WI38 (cell line): ENCODE data around the gene TTC4.

Experiments
- H3K4me3 ChIP-seq: 2 replicates; pipeline ENCODE4 v1.5.1; 2011; ENCODE audit warnings: low read depth, mild to moderate bottlenecking, control low read depth, low read length
- CTCF ChIP-seq: IDR thresholded peaks from 2 replicates; pipeline ENCODE4 v1.5.1; 2012; ENCODE audit warnings: low read depth, mild to moderate bottlenecking, control low read depth, low read length

Gene TTC4

DNA sequence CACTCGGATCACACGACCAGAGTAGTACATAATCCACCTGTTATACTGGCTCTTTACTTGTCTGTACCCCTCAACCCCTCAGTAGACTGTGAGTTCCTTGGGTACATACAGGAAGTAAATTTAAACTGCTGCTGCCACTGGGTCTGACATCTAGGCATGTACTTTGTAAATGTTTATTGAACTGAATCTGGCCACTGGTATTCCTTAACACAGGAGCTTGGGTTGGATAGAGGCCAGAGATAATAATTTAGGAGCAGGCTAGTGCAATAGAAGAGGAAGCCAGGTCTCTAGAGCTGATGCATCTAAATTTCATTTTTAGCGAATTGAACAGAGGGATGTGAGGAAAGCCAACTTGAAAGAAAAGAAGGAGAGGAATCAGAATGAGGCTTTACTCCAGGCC is 12.4 kb downstream of the TTC4 start:
- TF ChIP-seq CTCF: no peak
- H3K4me3 ChIP-seq: no peak overlapping the region

- H3K4me3 ChIP-seq: no peak overlapping the region
- TF ChIP-seq CTCF: no peak
Measured at GRCh38 chr1:54736685-54737084, 21.0 kb downstream of the TTC4 start.

DNA sequence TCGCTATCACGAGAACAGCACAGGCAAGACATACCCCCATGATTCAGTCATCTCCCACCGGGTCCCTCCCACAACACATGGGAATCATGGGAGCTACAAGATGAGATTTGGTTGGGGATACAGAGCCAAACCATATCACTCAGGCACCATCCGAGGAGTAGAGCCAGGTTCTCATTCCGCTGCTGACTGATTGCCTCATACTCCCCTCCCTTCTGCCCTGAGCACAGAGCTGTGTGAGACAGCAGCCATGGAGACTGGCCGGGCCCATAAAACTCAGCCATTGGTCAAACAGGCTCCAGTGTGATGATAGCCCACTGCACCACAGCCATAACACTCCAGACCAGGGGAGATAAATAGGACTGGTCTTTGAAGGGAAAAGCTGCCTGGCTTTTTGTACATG is 22.6 kb downstream of the TTC4 start:
- H3K4me3 ChIP-seq: no peak overlapping the region
- no peak for TF ChIP-seq CTCF

DNA sequence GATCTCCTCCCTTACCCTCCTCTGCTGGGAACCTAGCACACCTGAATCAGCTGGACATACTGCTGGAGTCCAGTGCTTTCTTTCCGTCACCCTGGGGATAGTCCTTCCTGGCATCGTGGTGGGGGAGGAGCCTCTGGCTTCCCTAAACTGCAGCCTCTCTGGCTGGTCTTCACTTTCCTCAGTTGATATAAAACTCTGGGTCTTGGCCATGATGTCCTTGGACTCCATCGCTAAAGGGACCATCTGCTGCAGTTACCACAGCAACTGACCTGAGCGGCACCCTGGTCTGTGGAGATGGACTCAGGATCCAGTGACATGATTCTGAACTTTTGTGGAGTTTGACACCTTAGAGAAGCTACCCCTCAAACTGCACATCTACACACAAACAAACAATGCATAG is 25.9 kb downstream of the TTC4 start:
- H3K4me3 ChIP-seq: no peak overlapping the region
- TF ChIP-seq CTCF: no peak

DNA sequence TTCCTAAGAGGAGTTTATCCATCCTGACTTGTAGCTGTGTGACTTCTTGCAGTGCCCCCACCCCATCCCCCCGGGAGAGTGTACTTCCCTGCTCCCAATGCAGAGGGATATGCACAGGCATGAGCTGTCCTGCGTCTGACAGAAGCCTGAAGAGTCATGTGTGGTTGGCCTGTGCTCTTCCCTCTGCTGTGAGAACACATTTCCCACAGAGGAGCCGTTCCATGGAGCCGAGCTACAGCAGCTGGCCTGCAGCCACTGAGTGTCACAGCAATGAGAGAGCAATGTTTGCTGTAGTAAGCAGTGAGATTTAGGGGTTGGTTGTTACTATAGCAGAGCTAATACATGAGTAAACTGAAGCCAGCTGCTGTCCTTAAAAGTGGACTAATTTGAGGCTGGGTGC is 26.6 kb downstream of the TTC4 start:
- H3K4me3 ChIP-seq: no peak overlapping the region
- TF ChIP-seq CTCF: no peak

GRCh38 chr1:54743416-54744226 is 28.0 kb downstream of the TTC4 start:
- H3K4me3 ChIP-seq: no peak overlapping the region
- no peak for TF ChIP-seq CTCF

DNA sequence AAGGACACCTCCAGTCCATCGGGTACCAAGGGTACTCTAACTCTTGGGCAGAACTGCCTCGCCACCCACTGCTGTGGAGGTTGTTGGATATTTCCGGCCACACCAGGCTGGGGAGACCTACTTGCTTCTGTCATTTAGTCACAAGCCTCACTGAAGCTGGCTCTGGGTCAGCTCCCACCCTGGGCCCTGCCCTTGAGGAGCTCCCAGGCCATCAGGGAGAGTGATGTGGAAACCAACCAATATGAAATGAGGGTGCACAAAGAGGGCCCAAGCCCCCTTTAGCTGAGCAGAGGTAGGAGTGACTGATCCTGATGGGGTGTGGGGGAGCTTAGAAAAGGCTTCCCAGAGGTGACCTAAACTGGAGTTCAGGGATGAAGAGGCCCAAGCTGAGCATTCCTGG is 29.0 kb downstream of the TTC4 start:
- TF ChIP-seq CTCF: no peak

More for the DNA sequence above, 29.0 kb downstream of the TTC4 start:
- H3K4me3 ChIP-seq: no peak overlapping the region
